ENCODE results near the gene TAS2R7.
"Not testable (repeated sequence)": the region's sequence is repeated elsewhere in the genome, so short reads cannot be mapped to it uniquely, and the experiment has no call there.

TAS2R7 gene

GRCh38 chr12:10802587-10802986, at the start of gene TAS2R7:
TSS of gene TAS2R7 (minus strand) at chr12:10802627. CDS start at chr12:10802570, 57 bp downstream.
- H3K4me3 ChIP-seq (ENCODE audit: low read depth, low read length): no peak within 1 kb of the TSS

GRCh38 chr12:10851243-10851858, 48.9 kb upstream of the TAS2R7 start:
- H3K4me3 ChIP-seq (ENCODE audit: low read depth, low read length): no peak overlapping the region

GRCh38 chr12:10849425-10849878, 47.0 kb upstream of the TAS2R7 start, which contains the start of gene PRR4:
TSS of gene PRR4 (minus strand) at chr12:10849475. CDS start at chr12:10849437, 38 bp downstream.
- no peak within 1 kb of the TSS for H3K4me3 ChIP-seq (ENCODE audit: low read depth, low read length)

GRCh38 chr12:10847744-10848143, 45.3 kb upstream of the TAS2R7 start:
- H3K4me3 ChIP-seq (ENCODE audit: low read depth, low read length): no peak overlapping the region

- H3K4me3 ChIP-seq (ENCODE audit: low read depth, low read length): no peak overlapping the region
These were observed 40.4 kb upstream of the TAS2R7 start for GRCh38 chr12:10842862-10843261.

GRCh38 chr12:10838461-10838860, 36.0 kb upstream of the TAS2R7 start:
- no peak overlapping the region for H3K4me3 ChIP-seq (ENCODE audit: low read depth, low read length)

GRCh38 chr12:10829994-10830393, 27.6 kb upstream of the TAS2R7 start:
- H3K4me3 ChIP-seq (ENCODE audit: low read depth, low read length): no peak overlapping the region

- H3K4me3 ChIP-seq (ENCODE audit: low read depth, low read length): no peak within 1 kb of the TSS
These were observed 23.8 kb upstream of the TAS2R7 start, which contains the start of gene TAS2R10 for GRCh38 chr12:10826258-10826657. TSS of gene TAS2R10 (minus strand) at chr12:10826358. CDS start at chr12:10826269, 89 bp downstream.

GRCh38 chr12:10824957-10825356, 22.5 kb upstream of the TAS2R7 start:
- H3K4me3 ChIP-seq (ENCODE audit: low read depth, low read length): no peak overlapping the region

- H3K4me3 ChIP-seq (ENCODE audit: low read depth, low read length): no peak overlapping the region
These were observed 9.6 kb upstream of the TAS2R7 start for GRCh38 chr12:10811883-10812536.

GRCh38 chr12:10810068-10810467, 7.6 kb upstream of the TAS2R7 start, which contains the start of gene TAS2R9:
TSS of gene TAS2R9 (minus strand) at chr12:10810168. CDS start at chr12:10810075, 93 bp downstream.
- H3K4me3 ChIP-seq (ENCODE audit: low read depth, low read length): no peak within 1 kb of the TSS

- H3K4me3 ChIP-seq (ENCODE audit: low read depth, low read length): no peak within 1 kb of the TSS
These were observed 4.8 kb upstream of the TAS2R7 start, which contains the start of gene TAS2R8 for GRCh38 chr12:10807186-10807585. TSS of gene TAS2R8 (minus strand) at chr12:10807286. CDS start at chr12:10806980, 306 bp downstream.

- no peak overlapping the region for H3K4me3 ChIP-seq (ENCODE audit: low read depth, low read length)
These were observed 686 bp downstream of the TAS2R7 start for GRCh38 chr12:10801741-10802140.

- H3K4me3 ChIP-seq (ENCODE audit: low read depth, low read length): no peak overlapping the region
These were observed 8.2 kb downstream of the TAS2R7 start for GRCh38 chr12:10794222-10794621.

- H3K4me3 ChIP-seq (ENCODE audit: low read depth, low read length): not testable (repeated sequence)
These were observed 10.7 kb downstream of the TAS2R7 start for GRCh38 chr12:10791769-10792168.

GRCh38 chr12:10783252-10783651, 19.2 kb downstream of the TAS2R7 start:
- no peak overlapping the region for H3K4me3 ChIP-seq (ENCODE audit: low read depth, low read length)

- H3K4me3 ChIP-seq (ENCODE audit: low read depth, low read length): no peak overlapping the region
These were observed 23.3 kb downstream of the TAS2R7 start for GRCh38 chr12:10779103-10779502.

- no peak overlapping the region for H3K4me3 ChIP-seq (ENCODE audit: low read depth, low read length)
These were observed 31.2 kb downstream of the TAS2R7 start for GRCh38 chr12:10771132-10771733.

GRCh38 chr12:10759657-10760056, 42.8 kb downstream of the TAS2R7 start:
- no peak overlapping the region for H3K4me3 ChIP-seq (ENCODE audit: low read depth, low read length)

GRCh38 chr12:10756194-10756593, 46.2 kb downstream of the TAS2R7 start:
- H3K4me3 ChIP-seq (ENCODE audit: low read depth, low read length): no peak overlapping the region

- H3K4me3 ChIP-seq (ENCODE audit: low read depth, low read length): no peak overlapping the region
These were observed 49.4 kb downstream of the TAS2R7 start for GRCh38 chr12:10753059-10753458.

Data from iPS-11a (cell line).